Measurements from ENCODE around the gene PDCD2L.
"Not testable (repeated sequence)": the region's sequence is repeated elsewhere in the genome, so short reads cannot be mapped to it uniquely, and the experiment has no call there.

PDCD2L gene

GRCh38 chr19:34404109-34404909, at the start of gene PDCD2L:
TSS of gene PDCD2L (plus strand) at chr19:34404399. CDS start at chr19:34404431, 32 bp downstream.
- DNase-seq (ENCODE audit: low read depth in 2 of 2): peak; percentile 56 to 67

- no peak for DNase-seq (ENCODE audit: low read depth in 2 of 2)
Measured at GRCh38 chr19:34355201-34355600, 49.0 kb upstream of the PDCD2L start.

GRCh38 chr19:34356875-34357274, 47.3 kb upstream of the PDCD2L start:
- no peak for DNase-seq (ENCODE audit: low read depth in 2 of 2)

GRCh38 chr19:34357431-34357830, 46.8 kb upstream of the PDCD2L start:
- DNase-seq (ENCODE audit: low read depth in 2 of 2): no peak

- peak; percentile 92 to 93 for DNase-seq (ENCODE audit: low read depth in 2 of 2)
Measured at GRCh38 chr19:34359140-34359953, 44.9 kb upstream of the PDCD2L start.

- DNase-seq (ENCODE audit: low read depth in 2 of 2): no peak
Measured at GRCh38 chr19:34359954-34360315, 44.3 kb upstream of the PDCD2L start.

GRCh38 chr19:34360354-34360909, 43.8 kb upstream of the PDCD2L start:
- DNase-seq (ENCODE audit: low read depth in 2 of 2): no peak

GRCh38 chr19:34362679-34363069, 41.5 kb upstream of the PDCD2L start:
- DNase-seq (ENCODE audit: low read depth in 2 of 2): no peak

GRCh38 chr19:34363094-34363493, 41.1 kb upstream of the PDCD2L start:
- DNase-seq (ENCODE audit: low read depth in 2 of 2): no peak

- DNase-seq (ENCODE audit: low read depth in 2 of 2): no peak
Measured at GRCh38 chr19:34363930-34364329, 40.3 kb upstream of the PDCD2L start.

- DNase-seq (ENCODE audit: low read depth in 2 of 2): no peak
Measured at GRCh38 chr19:34364462-34364829, 39.8 kb upstream of the PDCD2L start.

GRCh38 chr19:34364830-34365462, 39.3 kb upstream of the PDCD2L start, which contains the start of gene GPI:
TSS of gene GPI (plus strand) at chr19:34365196. CDS start at chr19:34365267, 71 bp downstream.
- no peak for DNase-seq (ENCODE audit: low read depth in 2 of 2)

GRCh38 chr19:34365463-34366401, 38.5 kb upstream of the PDCD2L start:
- no peak for DNase-seq (ENCODE audit: low read depth in 2 of 2)

- DNase-seq (ENCODE audit: low read depth in 2 of 2): peak in 1 of 2 experiments; percentile 29
Measured at GRCh38 chr19:34366738-34367623, 37.2 kb upstream of the PDCD2L start.

GRCh38 chr19:34367624-34367957, 36.6 kb upstream of the PDCD2L start:
- no peak for DNase-seq (ENCODE audit: low read depth in 2 of 2)

GRCh38 chr19:34368338-34368737, 35.9 kb upstream of the PDCD2L start:
- DNase-seq (ENCODE audit: low read depth in 2 of 2): no peak

GRCh38 chr19:34369166-34369565, 35.0 kb upstream of the PDCD2L start:
- DNase-seq (ENCODE audit: low read depth in 2 of 2): not testable (repeated sequence)

- no peak for DNase-seq (ENCODE audit: low read depth in 2 of 2)
Measured at GRCh38 chr19:34370117-34370516, 34.1 kb upstream of the PDCD2L start.

- no peak for DNase-seq (ENCODE audit: low read depth in 2 of 2)
Measured at GRCh38 chr19:34370983-34371382, 33.2 kb upstream of the PDCD2L start.

Measured in fibroblast of skin of left biceps (primary cell).